ENCODE data around the gene NFATC2.

GRCh38 chr20:51488331-51488730 is 54.2 kb downstream of the NFATC2 start:
- no peak for TF ChIP-seq CREB5 (CRISPR knock-in tag; IDR thresholded peaks at IDR 0.05; ENCODE audit: low read depth)
- TF ChIP-seq ARNTL (CRISPR knock-in tag; IDR thresholded peaks at IDR 0.05; ENCODE audit: borderline replicate concordance, low read depth), result no peak
- TF ChIP-seq TSHZ2 (CRISPR knock-in tag; IDR thresholded peaks at IDR 0.05), result no peak
- no peak for TF ChIP-seq CSRNP3 (CRISPR knock-in tag; IDR thresholded peaks at IDR 0.05)
- no peak for TF ChIP-seq ZFP3 (CRISPR knock-in tag; IDR thresholded peaks at IDR 0.05)
- TF ChIP-seq GLIS3 (CRISPR knock-in tag; IDR thresholded peaks at IDR 0.05), result no peak
- no peak for TF ChIP-seq ZFP30 (CRISPR knock-in tag; IDR thresholded peaks at IDR 0.05)
